Pancreas (tissue), 10 donors: ENCODE results near the gene LARP4B. TPM values are rescaled to one million over a fixed set of nuclear protein-coding genes. Genes with fewer than 3 reads are reported as not detected.

ENCODE experiments used
- ATAC-seq, 4 donors: fragments of 200-7000 bp; cut with Tn5 transposase; one replicate each; pipeline versions ENCODE4 v1.8.0 to v1.9.1; 2020; ENCODE audit warnings: mild to moderate bottlenecking in 4 of 4, moderate library complexity in 4 of 4
- DNase-seq, 6 donors: peaks; one replicate each; pipeline ENCODE4 v3.0.0-alpha.2; 2020
- FAIRE-seq: peaks from 2 replicates; lab custom pipeline; 2012; peaks lifted over from hg19 to GRCh38; lab: Jason Lieb, UNC
- H3K27ac ChIP-seq, 4 donors: fragments of 200-600 bp; sonication (generic); 1 replicate in 3 of 4; 2 replicates in 1 of 4; pipeline versions ENCODE4 v1.5.0 to v1.8.0; 2020
- H3K27me3 ChIP-seq, 4 donors: fragments of 200-600 bp; one replicate each; pipeline ENCODE4 v1.8.0; 2021
- H3K36me3 ChIP-seq, 3 donors: fragments of 200-600 bp; sonication (generic) in 1 of 3; one replicate each; pipeline versions ENCODE4 v1.5.0 to v1.8.0; 2020 to 2021
- H3K4me1 ChIP-seq, 3 donors: fragments of 200-600 bp; one replicate each; pipeline ENCODE4 v1.8.0; 2021
- H3K4me3 ChIP-seq, 4 donors: fragments of 200-600 bp; sonication (generic) in 2 of 4; one replicate each; pipeline versions ENCODE4 v1.5.0 to v1.8.0; 2020 to 2021
- H3K9me3 ChIP-seq, 4 donors: fragments of 200-600 bp; one replicate each; pipeline ENCODE4 v1.8.0; 2021
- CTCF ChIP-seq, 4 donors: fragments of 200-600 bp; sonication (generic) in 3 of 4; IDR thresholded peaks; one replicate each; pipeline versions ENCODE4 v1.5.0 to v1.8.0; 2021; ENCODE audit warnings: antibody characterized with exemption in 4 of 4
- WGBS, 2 donors: extraction: QIAGEN DNeasy Blood & Tissue Kit; methylation state at CpG; one replicate each; pipeline ENCODE4 v1.1.7; 2013; 5-methylcytosine and 5-hydroxymethylcytosine counted together
- intact Hi-C, 3 donors: fragments of 100-400 bp; cut with DNase I; formaldehyde crosslinking; loops; one replicate each; pipeline versions ENCODE4 v1.11.1 to v1.14.2; 2022
- polyA plus RNA-seq, 2 donors: library from polyadenylated mRNA; stranded (reverse); fragments of 200-250 nt; gene quantifications; one replicate each; pipeline ENCODE4 v1.2.3, GENCODE V29; 2013
- total RNA-seq, 6 donors: library from RNA; stranded (reverse); fragmentation: NEBNext Ultra II Directional in 4 of 6; extraction: Animal tissue kit (Norgen Biotek cat#: 25700) in 4 of 6; gene quantifications; one replicate each; pipeline versions ENCODE4 v1.2.1 to v1.2.4, GENCODE V29; 2021 to 2023
- donor health status: healthy with polysubstance abuse.
- donor health status: DM: no; HTN: no; CAD: no; lungs with moderate emphysema.
- donor health status: DM: no; HTN: no; CAD: no.
- donor health status: control.
- donor health status: control.
- donor health status: Bipolar disorder and iron deficiency.
- donor health status: DM: yes; HTN: yes; CAD: no.
- donor health status: DM: no; HTN: no; CAD: no.
- donor health status: DM: no; HTN: no; CAD: no.
- donor health status: DM: yes; HTN: yes; CAD: no.

LARP4B gene
- total and polyA plus RNA-seq, 8 donors, result 10.1 to 53.3 (median 32.2) TPM

DNA sequence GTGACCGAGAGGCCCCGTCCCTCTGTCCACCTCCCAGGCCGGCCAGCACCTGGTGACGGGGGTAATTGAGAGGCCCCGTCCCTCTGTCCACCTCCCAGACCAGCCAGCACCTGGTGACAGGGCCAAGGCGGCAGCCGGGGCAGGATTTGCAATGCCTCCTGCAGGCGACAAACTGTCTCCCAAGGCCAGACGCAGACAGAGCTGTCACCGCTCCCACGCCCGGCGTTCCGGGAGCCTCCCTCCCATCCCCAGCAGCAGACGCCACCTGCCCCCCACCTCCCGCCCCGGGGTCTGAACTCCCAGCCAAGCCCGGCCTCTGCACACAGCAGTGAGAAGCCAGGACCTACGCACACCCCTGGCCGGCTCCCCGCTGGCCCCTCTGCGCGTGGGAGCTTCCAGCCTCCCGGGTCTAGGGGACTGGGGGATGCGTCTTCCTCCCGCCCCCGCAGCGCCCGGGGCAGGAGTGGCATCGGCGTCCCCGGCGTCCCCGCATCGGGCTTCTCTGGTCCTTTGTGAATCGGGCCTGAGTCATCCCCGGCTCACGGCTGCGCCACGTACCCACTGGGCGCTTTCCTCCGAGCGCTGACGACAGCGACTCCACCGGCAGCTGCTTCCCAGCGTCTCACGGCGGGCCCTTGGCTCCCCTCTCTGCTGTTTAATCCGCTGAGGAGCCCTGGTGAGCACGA, 147.0 kb downstream of the LARP4B start:
- Histone ChIP-seq H3K4me1 (no peaks in the 10 kb centered on the region), H3K27ac (peak overlapping the region in 1 of 4 donors; percentile 10), H3K4me3 (peak overlapping the region in 3 of 4 donors; percentile 18 to 50 (median 33)), H3K9me3 (no peaks in the 10 kb centered on the region), H3K36me3 (no peaks in the 10 kb centered on the region), H3K27me3 (no peaks in the 10 kb centered on the region)
- TF ChIP-seq CTCF (IDR thresholded peaks at IDR 0.05), result no peak
- FAIRE-seq (no peak), ATAC-seq (peak; percentile 73 to 88 (median 82)), DNase-seq (peak; percentile 54 to 90 (median 74))
- WGBS, 2 donors, result 0 to 1% methylated on average over 45 to 51 of the region's 51 CpGs
- intact Hi-C loops, result loop anchor here in 1 of 3 donors (5.0 kb wide), 1 partner anchor 272 kb away; no protein-coding TSS in a partner anchor

- H3K4me1 ChIP-seq, result no peaks in the 10 kb centered on the region
- no peaks in the 10 kb centered on the region for H3K9me3 ChIP-seq
- H3K4me3 ChIP-seq, result no peak overlapping the region
- intact Hi-C loops, result no loop called here
- H3K27ac ChIP-seq, result no peak overlapping the region
- H3K36me3 ChIP-seq, result no peaks in the 10 kb centered on the region
- FAIRE-seq (no peak), DNase-seq (peak in 2 of 6 donors; percentile 1 to 53), ATAC-seq (no peak)
- TF ChIP-seq CTCF (IDR thresholded peaks at IDR 0.05), result no peak
- H3K27me3 ChIP-seq, result no peaks in the 10 kb centered on the region
- WGBS, 2 donors, result 86 to 87% methylated on average over 32 of the region's 32 CpGs
Observed at GRCh38 chr10:782751-783648, 148.5 kb downstream of the LARP4B start.

DNA sequence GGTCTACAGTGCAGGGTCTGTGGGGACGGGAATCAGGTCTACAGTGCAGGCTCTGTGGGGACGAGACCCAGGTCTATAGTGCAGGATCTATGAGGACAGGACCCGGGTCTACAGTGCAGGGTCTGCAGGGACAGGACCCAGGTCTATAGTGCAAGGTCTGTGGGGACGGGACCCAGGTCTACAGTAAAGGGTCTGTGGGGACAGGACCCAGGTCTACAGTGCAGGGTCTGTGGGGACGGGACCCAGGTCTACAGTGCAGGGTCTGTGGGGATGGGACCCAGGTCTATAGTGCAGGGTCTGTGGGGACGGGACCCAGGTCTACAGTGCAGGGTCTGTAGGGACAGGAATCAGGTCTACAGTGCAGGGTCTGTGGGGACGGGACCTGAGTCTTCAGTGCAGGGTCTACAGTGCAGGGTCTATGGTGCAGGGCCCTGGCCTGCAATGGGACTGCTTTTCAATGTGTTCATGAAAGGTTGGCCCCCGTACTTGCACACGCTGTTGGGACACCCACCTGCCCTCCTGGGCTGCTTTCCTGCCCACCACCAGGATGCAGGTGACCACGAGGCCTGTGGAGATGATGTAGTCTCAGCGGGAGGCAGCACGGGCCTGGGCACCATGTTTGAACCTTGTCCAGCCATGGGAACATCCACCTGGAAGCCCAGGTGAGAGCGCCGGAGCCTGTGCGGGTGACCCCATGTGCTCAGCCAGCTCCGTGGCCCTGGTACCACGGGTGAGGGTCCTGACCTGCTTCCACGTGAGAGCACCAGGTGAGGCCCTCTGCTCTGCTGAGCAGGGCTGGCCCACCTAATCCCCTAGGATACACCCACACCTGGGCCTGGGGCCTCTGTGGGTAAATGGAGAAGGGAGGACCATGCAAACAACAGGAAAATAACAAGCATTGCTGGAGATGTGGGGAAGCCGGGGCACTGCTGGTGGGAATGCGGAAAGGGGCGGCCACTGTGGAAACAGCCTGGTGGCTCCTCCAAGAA, 150.7 kb downstream of the LARP4B start:
- Histone ChIP-seq H3K36me3 (no peaks in the 10 kb centered on the region), H3K27ac (no peak overlapping the region), H3K4me3 (no peak overlapping the region), H3K9me3 (no peaks in the 10 kb centered on the region), H3K4me1 (no peaks in the 10 kb centered on the region), H3K27me3 (no peaks in the 10 kb centered on the region)
- ATAC-seq (no peak), DNase-seq (no peak), FAIRE-seq (no peak)
- TF ChIP-seq CTCF (IDR thresholded peaks at IDR 0.05), result no peak
- 86 to 92% methylated on average over 20 to 21 of the region's 21 CpGs for WGBS, 2 donors
- intact Hi-C loops, result no loop called here

DNA sequence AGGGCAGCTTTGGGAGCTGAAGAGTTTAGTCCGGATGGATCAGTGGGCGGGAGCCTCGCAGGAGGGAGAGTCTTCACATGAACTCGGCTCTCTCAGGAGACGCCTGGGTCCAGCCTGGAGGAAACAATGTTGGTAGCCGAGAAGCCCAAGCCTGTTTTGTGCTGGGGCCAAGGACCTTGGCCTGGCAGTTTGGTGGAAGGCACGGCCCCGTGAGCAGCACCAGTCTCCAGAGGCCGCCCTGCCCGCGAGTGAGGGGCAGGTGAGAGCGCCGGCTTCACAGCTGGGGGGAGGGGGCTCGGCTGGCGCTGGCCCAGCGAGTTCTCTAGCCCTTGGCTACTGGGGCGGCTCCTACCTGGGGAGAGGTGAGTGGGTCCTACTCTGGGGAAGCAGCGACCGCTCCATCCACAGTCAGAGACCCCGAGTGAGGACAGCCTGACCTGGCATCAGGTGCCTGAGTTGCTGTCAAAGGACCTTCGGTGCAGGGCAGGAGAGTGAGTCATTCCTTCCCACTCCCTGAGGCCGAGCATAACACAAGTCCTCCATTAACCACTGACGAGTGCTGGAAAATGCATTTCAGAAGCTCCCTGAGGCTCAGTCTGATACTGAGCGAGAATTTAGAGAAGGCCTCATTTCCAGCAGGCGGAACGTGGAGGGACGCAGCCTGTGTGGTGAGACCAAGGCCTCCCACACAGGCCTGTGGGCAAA, 152.7 kb downstream of the LARP4B start:
- ATAC-seq (no peak), DNase-seq (peak in 1 of 6 donors; percentile 50), FAIRE-seq (no peak)
- 72 to 82% methylated on average over 27 of the region's 27 CpGs for WGBS, 2 donors
- Histone ChIP-seq H3K4me1 (no peaks in the 10 kb centered on the region), H3K27me3 (no peaks in the 10 kb centered on the region), H3K36me3 (no peaks in the 10 kb centered on the region), H3K27ac (no peak overlapping the region), H3K4me3 (no peak overlapping the region), H3K9me3 (no peaks in the 10 kb centered on the region)
- intact Hi-C loops, result loop anchor here in 1 of 3 donors (10.0 kb wide), 1 partner anchor 274 kb away; no protein-coding TSS in a partner anchor
- TF ChIP-seq CTCF (IDR thresholded peaks at IDR 0.05), result no peak
